Measurements from ENCODE around the gene HMOX2. TPM values are rescaled to one million over a fixed set of nuclear protein-coding genes. Genes with fewer than 3 reads are reported as not detected.

HMOX2 gene
- total and polyA plus RNA-seq, 2 of the 13 experiments (the other 11 are each of a cell fraction or from before 2014, with no cell fraction given) = 60.3 to 70.4 TPM

GRCh38 chr16:4474192-4474961, 1.8 kb upstream of the HMOX2 start, which contains the start of gene NMRAL1 (continued):
- TF ChIP-seq ZNF607 (CRISPR knock-in tag; IDR thresholded peaks at IDR 0.05; ENCODE audit: borderline replicate concordance) = 0 out of 2 replicates have a peak, but pooled peaks have one; percentile 29
- TF ChIP-seq PHF8 (CRISPR knock-in tag; IDR thresholded peaks at IDR 0.05) = peak; percentile 77
- TF ChIP-seq, protein P1, sequence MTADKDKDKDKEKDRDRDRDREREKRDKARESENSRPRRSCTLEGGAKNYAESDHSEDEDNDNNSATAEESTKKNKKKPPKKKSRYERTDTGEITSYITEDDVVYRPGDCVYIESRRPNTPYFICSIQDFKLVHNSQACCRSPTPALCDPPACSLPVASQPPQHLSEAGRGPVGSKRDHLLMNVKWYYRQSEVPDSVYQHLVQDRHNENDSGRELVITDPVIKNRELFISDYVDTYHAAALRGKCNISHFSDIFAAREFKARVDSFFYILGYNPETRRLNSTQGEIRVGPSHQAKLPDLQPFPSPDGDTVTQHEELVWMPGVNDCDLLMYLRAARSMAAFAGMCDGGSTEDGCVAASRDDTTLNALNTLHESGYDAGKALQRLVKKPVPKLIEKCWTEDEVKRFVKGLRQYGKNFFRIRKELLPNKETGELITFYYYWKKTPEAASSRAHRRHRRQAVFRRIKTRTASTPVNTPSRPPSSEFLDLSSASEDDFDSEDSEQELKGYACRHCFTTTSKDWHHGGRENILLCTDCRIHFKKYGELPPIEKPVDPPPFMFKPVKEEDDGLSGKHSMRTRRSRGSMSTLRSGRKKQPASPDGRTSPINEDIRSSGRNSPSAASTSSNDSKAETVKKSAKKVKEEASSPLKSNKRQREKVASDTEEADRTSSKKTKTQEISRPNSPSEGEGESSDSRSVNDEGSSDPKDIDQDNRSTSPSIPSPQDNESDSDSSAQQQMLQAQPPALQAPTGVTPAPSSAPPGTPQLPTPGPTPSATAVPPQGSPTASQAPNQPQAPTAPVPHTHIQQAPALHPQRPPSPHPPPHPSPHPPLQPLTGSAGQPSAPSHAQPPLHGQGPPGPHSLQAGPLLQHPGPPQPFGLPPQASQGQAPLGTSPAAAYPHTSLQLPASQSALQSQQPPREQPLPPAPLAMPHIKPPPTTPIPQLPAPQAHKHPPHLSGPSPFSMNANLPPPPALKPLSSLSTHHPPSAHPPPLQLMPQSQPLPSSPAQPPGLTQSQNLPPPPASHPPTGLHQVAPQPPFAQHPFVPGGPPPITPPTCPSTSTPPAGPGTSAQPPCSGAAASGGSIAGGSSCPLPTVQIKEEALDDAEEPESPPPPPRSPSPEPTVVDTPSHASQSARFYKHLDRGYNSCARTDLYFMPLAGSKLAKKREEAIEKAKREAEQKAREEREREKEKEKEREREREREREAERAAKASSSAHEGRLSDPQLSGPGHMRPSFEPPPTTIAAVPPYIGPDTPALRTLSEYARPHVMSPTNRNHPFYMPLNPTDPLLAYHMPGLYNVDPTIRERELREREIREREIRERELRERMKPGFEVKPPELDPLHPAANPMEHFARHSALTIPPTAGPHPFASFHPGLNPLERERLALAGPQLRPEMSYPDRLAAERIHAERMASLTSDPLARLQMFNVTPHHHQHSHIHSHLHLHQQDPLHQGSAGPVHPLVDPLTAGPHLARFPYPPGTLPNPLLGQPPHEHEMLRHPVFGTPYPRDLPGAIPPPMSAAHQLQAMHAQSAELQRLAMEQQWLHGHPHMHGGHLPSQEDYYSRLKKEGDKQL (CRISPR knock-in tag; IDR thresholded peaks at IDR 0.05; ENCODE audit: low read depth) = no peak
- TF ChIP-seq CSRNP1 (CRISPR knock-in tag; IDR thresholded peaks at IDR 0.05) = 0 out of 2 replicates have a peak, but pooled peaks have one; percentile 56
- peak; percentile 94 for TF ChIP-seq CHD2 (IDR thresholded peaks at IDR 0.05; ENCODE audit: low read depth, low read length)
- TF ChIP-seq BHLHE40 (IDR thresholded peaks at IDR 0.05; ENCODE audit: low read length) = peak; percentile 99
- TF ChIP-seq ZNF512 (CRISPR knock-in tag; IDR thresholded peaks at IDR 0.05) = no peak
- TF ChIP-seq JUN (CRISPR knock-in tag; IDR thresholded peaks at IDR 0.05) = no peak
- no peak for TF ChIP-seq MZF1 (CRISPR knock-in tag; IDR thresholded peaks at IDR 0.05; ENCODE audit: borderline replicate concordance)
- TF ChIP-seq, protein P2, sequence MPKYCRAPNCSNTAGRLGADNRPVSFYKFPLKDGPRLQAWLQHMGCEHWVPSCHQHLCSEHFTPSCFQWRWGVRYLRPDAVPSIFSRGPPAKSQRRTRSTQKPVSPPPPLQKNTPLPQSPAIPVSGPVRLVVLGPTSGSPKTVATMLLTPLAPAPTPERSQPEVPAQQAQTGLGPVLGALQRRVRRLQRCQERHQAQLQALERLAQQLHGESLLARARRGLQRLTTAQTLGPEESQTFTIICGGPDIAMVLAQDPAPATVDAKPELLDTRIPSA (CRISPR knock-in tag; IDR thresholded peaks at IDR 0.05; ENCODE audit: borderline replicate concordance) = no peak
- TF ChIP-seq ZNF546 (CRISPR knock-in tag; conservative IDR thresholded peaks at IDR 0.05) = no peak
- peak; percentile 96 for TF ChIP-seq MAX (IDR thresholded peaks at IDR 0.05)
- TF ChIP-seq PHF20 (CRISPR knock-in tag; IDR thresholded peaks at IDR 0.05) = peak; percentile 57; the same call in 1 of the 2 replicates
- 0 out of 2 replicates have a peak, but pooled peaks have one; percentile 76 for TF ChIP-seq ZNF891 (CRISPR knock-in tag; IDR thresholded peaks at IDR 0.05)
- TF ChIP-seq ELF1 (CRISPR knock-in tag; IDR thresholded peaks at IDR 0.05) = peak; percentile 97
- no peak for TF ChIP-seq SYNCRIP (IDR thresholded peaks at IDR 0.05; ENCODE audit: insufficient read depth, low read depth, low read length)
- TF ChIP-seq ZC3H13 (CRISPR knock-in tag; IDR thresholded peaks at IDR 0.05) = no peak
- TF ChIP-seq SAFB2 (CRISPR knock-in tag; IDR thresholded peaks at IDR 0.05; ENCODE audit: borderline replicate concordance, low read depth) = 0 out of 2 replicates have a peak, but pooled peaks have one; percentile 38
- no peak for TF ChIP-seq ZBTB1 (CRISPR knock-in tag; IDR thresholded peaks at IDR 0.05; ENCODE audit: borderline replicate concordance)
- no peak for TF ChIP-seq ZFP1 (CRISPR knock-in tag; IDR thresholded peaks at IDR 0.05)
